SK-N-MC (cell line): ENCODE data around the gene RNASEH2B.

ENCODE experiments used
- EZH2 ChIP-seq: fragments of 200-600 bp; sonication (generic); IDR thresholded peaks from one replicate; pipeline ENCODE4 v1.6.1; 2017; ENCODE audit warnings: antibody characterized with exemption
- POLR2AphosphoS5 ChIP-seq: IDR thresholded peaks from 2 replicates; pipeline ENCODE4 v1.6.1; 2012; ENCODE audit warnings: mild to moderate bottlenecking, low read depth, low read length, borderline replicate concordance

DNA sequence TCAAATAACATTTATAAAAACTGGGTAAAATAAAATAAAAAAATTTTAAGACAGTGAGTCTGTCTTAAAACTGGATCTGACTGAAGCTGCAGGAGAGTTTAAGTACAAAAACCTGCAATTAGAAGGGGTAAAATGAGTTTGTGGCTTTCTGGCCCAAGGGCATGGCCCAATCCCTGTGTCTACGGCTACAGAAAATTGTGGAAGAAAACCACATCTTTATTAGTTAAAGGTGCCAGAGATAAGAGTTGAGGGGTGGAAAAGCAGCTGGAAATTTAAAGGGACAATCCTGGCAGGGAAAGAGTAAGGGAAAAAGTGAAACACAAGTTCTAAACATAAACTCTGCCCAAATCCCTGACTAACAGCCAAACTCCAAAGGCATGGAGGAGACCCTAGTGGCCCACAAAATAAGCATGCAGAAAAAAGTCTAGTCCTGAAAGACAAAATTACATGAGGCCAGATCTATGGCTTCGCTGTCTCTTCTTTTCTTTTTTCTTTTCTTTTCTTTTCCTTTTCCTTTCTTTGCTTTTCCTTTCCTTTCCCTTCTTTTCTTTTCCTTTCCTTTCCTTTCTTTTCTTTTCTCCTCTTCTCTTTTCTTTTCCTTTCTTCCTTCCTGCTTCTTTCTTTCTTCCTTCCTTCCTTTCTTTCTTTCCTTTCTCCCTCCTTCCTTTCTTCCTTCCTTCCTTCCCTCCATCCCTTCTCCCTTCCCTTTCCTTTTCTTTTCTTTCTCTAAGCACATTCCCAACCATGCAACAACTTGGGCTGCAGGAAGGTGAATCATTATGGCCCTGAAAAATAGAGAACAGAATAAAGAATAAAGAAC is 42.6 kb upstream of the RNASEH2B start:
- TF ChIP-seq EZH2: no peak
- TF ChIP-seq POLR2AphosphoS5: no peak
